ENCODE results near the gene CYP19A1.

- TF ChIP-seq CTCF (IDR thresholded peaks at IDR 0.05): no peak
- no peak for TF ChIP-seq EP300 (IDR thresholded peaks at IDR 0.05)
Measured at GRCh38 chr15:51346136-51346535, 7.7 kb upstream of the CYP19A1 start.
